Measurements from ENCODE around the gene SIRT4.

The SIRT4 gene

DNA sequence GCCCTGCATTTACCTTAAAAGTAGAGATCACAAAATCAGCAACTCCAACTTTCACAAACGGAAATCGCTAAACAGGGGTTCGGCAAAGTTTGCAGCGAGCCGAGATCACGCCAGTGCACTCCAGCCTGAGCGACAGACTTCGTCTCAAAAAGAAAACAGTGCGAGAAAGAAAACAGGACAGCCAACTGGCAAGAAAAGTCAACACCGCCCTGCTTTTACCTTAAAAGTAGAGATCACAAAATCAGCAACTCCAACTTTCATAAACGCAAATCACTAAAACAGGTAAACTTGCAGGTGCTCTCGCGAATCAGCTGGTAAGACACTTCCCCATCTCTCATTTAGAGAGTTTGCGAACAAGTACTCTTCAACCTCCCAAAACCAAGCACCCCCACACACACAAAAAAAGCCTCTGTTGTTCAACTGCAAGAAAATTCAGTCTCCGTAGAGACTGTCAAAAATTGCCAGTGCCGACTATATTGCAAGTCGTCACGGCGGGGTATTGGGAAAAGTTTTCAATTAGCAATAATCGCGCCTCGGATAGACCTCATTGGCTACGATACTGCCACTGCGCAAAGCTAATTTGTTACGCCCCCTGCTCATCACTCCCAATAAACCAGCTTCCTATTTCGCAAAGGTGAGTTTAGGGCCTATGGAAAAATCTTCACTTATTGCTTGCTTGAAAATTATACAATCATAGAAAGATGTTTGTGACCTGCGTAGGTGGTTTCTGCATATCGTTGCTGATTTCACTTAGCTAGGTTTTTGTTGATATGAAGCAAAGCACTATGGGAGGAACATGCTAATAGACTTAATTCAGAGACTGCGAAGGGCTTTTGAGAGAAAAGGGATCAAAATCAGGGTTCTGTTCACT, 9.2 kb upstream of the SIRT4 start, which contains the start of gene RNU4-1:
Gene RNU4-1 (minus strand): TSS at position 577 of the 871 bp plus-strand sequence.
- CTCF ChIA-PET = interaction anchor here (0.7 to 3.4 kb wide), 5 partner anchors 9 to 1815 kb away, joined by 3 to 27 read pairs (median 8); partner anchors contain the start of gene SIRT4
- no peak; the same call in 1 of the 2 replicates for TF ChIP-seq LEF1 (IDR thresholded peaks at IDR 0.05; ENCODE audit: borderline replicate concordance)
- TF ChIP-seq L3MBTL2 (conservative IDR thresholded peaks at IDR 0.05) = no peak
- peak; percentile 96 for TF ChIP-seq CTBP1 (IDR thresholded peaks at IDR 0.05; ENCODE audit: borderline replicate concordance)
- TF ChIP-seq BHLHE40 (IDR thresholded peaks at IDR 0.05; ENCODE audit: borderline replicate concordance) = 0 out of 2 replicates have a peak, but pooled peaks have one; percentile 32
- peak; percentile 95 for TF ChIP-seq ELF4 (IDR thresholded peaks at IDR 0.05)
- TF ChIP-seq SP1 (IDR thresholded peaks at IDR 0.05) = no peak
- TF ChIP-seq NFRKB (IDR thresholded peaks at IDR 0.05) = peak; percentile 34; the same call in 1 of the 2 replicates
- TF ChIP-seq, protein P1, sequence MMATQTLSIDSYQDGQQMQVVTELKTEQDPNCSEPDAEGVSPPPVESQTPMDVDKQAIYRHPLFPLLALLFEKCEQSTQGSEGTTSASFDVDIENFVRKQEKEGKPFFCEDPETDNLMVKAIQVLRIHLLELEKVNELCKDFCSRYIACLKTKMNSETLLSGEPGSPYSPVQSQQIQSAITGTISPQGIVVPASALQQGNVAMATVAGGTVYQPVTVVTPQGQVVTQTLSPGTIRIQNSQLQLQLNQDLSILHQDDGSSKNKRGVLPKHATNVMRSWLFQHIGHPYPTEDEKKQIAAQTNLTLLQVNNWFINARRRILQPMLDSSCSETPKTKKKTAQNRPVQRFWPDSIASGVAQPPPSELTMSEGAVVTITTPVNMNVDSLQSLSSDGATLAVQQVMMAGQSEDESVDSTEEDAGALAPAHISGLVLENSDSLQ (IDR thresholded peaks at IDR 0.05) = peak; percentile 57
- TF ChIP-seq TARDBP (IDR thresholded peaks at IDR 0.05) = peak; percentile 65; the same call in 1 of the 2 replicates
- peak; percentile 44; the same call in 1 of the 2 replicates for TF ChIP-seq ZNF384 (IDR thresholded peaks at IDR 0.05)
- TF ChIP-seq SUZ12 (IDR thresholded peaks at IDR 0.05) = peak; percentile 74
- TF ChIP-seq FOXM1 (IDR thresholded peaks at IDR 0.05; ENCODE audit: borderline replicate concordance) = no peak
- POLR2A ChIA-PET = interaction anchor here (0.6 to 6.7 kb wide), 36 partner anchors 7 to 349 kb away, joined by 3 to 269 read pairs (median 8); partner anchors contain the start of genes COX6A1, GCN1, PXN and RPLP0
- peak; percentile 30 for DNase-seq (ENCODE audit: extremely low spot score)

DNA sequence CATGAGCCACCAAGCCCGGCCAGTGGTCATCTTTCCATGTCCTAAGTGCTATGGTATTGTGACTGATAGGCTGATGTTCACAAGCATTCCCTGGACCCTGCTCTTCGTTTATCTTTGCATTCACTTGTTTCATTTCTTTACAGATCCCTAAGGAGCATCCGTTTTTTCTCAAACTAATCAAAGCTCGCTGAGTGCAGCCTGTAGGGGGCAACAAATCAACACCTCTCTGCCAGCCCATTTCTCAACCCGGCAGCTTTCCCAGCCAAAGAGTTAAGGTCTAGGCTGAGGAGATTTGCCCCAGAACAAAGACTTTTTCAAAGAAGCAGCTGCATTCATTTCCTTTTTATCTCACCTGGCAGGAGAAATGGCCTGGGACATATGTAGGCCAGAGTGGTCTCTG, 12.1 kb downstream of the SIRT4 start:
- CTCF ChIA-PET = interaction anchor here (1.0 to 1.2 kb wide), 2 partner anchors 9 to 12 kb away, joined by 4 read pairs; partner anchors contain the start of gene SIRT4
- peak; percentile 24 for DNase-seq (ENCODE audit: extremely low spot score)
- POLR2A ChIA-PET = interaction anchor here (5.9 kb wide), 1 partner anchor 23 kb away, joined by 48 read pairs; the partner anchor contains the start of genes RNU4-1 and RNU4-2
- TF ChIP-seq BHLHE40 (IDR thresholded peaks at IDR 0.05; ENCODE audit: borderline replicate concordance) (no peak), CTBP1 (IDR thresholded peaks at IDR 0.05; ENCODE audit: borderline replicate concordance) (no peak), FOXM1 (IDR thresholded peaks at IDR 0.05; ENCODE audit: borderline replicate concordance) (no peak), SP1 (IDR thresholded peaks at IDR 0.05) (no peak), ARNT (IDR thresholded peaks at IDR 0.05) (no peak), ELF4 (IDR thresholded peaks at IDR 0.05) (no peak), L3MBTL2 (conservative IDR thresholded peaks at IDR 0.05) (no peak), ZNF384 (IDR thresholded peaks at IDR 0.05) (no peak), FOXK2 (IDR thresholded peaks at IDR 0.05) (no peak), NFRKB (IDR thresholded peaks at IDR 0.05) (no peak), HDGF (IDR thresholded peaks at IDR 0.05; ENCODE audit: borderline replicate concordance) (no peak), LEF1 (IDR thresholded peaks at IDR 0.05; ENCODE audit: borderline replicate concordance) (no peak), SUZ12 (IDR thresholded peaks at IDR 0.05) (no peak)
- TF ChIP-seq, protein P1 (IDR thresholded peaks at IDR 0.05) = no peak

DNA sequence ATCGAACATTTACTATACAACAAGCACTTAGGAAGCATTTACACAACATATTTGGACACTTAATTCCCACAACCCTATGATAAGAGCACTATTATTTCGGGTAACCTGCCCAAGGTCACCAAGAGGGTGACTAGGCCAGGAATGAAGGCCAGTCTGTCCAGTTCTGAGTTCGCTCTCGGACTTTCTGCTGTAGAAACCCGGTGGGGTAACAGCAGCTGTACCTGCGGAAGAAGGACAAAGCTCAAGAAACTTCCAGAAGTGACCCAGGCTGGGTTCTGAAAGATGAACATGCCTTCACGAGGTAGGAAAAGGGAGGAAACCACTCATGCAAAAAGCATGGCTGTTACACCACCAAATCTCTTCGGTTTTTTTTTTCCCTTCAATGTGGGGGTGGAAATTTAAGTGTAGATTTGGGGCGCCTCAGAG, 14.7 kb downstream of the SIRT4 start:
- DNase-seq (ENCODE audit: extremely low spot score) = no peak
- TF ChIP-seq L3MBTL2 (conservative IDR thresholded peaks at IDR 0.05) = no peak
- TF ChIP-seq BHLHE40 (IDR thresholded peaks at IDR 0.05; ENCODE audit: borderline replicate concordance) = no peak
- TF ChIP-seq CTBP1 (IDR thresholded peaks at IDR 0.05; ENCODE audit: borderline replicate concordance) = no peak
- no peak for TF ChIP-seq HDGF (IDR thresholded peaks at IDR 0.05; ENCODE audit: borderline replicate concordance)
- TF ChIP-seq ZNF384 (IDR thresholded peaks at IDR 0.05) = no peak
- no peak for TF ChIP-seq FOXM1 (IDR thresholded peaks at IDR 0.05; ENCODE audit: borderline replicate concordance)
- TF ChIP-seq ARNT (IDR thresholded peaks at IDR 0.05) = no peak
- POLR2A ChIA-PET = interaction anchor here (1.0 to 5.9 kb wide), 11 partner anchors 10 to 153 kb away, joined by 3 to 48 read pairs (median 5); partner anchors contain the start of genes RNU4-1, RNU4-2, RPLP0 and SIRT4
- CTCF ChIA-PET = interaction anchor here (0.6 to 1.3 kb wide), 3 partner anchors 12 to 735 kb away, joined by 4 to 12 read pairs (median 5); partner anchors contain the start of gene SIRT4

DNA sequence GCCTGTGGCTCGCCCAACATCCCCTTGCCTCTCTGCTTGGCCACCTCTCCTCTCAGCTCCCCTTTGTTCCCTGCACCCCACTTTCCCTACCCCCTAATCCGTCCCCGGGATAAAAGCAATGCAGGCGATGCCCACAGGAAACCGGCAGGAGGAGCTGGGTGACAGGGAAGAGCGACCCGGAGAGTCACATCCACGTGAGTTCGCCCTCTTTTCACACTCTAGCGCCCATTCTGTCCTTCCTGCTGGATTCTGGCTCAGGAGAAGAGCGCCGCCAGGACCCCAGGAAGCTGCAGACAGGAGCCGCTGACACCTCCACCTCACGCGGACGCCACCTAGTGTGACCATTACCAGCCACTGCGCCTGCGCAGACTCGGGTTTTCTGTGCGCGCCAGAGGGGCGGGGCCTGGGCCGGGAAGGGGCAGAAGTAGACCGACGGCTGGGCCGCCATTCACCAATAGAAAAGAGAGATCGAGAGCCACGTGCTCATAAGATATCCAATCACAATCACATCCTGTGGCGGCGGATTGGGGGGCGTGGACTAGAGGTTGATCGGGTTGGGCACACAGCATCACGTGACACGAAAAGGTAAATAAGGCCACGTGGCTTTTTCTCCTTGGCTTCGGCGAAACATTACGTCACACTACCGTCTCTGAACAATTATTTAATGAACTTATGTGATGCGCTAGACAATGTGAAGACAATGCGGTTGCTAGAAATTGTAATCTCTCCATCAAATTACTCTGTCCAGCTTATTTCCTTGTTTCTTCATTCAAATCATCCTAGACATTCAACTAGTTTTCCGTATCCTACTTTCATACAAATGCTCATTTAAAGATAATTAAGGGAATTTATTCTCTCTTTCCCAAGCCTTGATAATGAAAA, 15.3 kb downstream of the SIRT4 start:
- POLR2A ChIA-PET = interaction anchor here (0.7 to 5.9 kb wide), 13 partner anchors 11 to 264 kb away, joined by 3 to 48 read pairs (median 5); partner anchors contain the start of genes COX6A1, POP5, RNU4-1 and RNU4-2
- DNase-seq (ENCODE audit: extremely low spot score) = peak; percentile 98
- CTCF ChIA-PET = interaction anchor here (0.6 to 1.3 kb wide), 3 partner anchors 13 to 50 kb away, joined by 3 to 12 read pairs (median 5); partner anchors contain the start of gene SIRT4
- TF ChIP-seq ELF4 (IDR thresholded peaks at IDR 0.05) = peak; percentile 41; the same call in 1 of the 2 replicates
- no peak for TF ChIP-seq FOXM1 (IDR thresholded peaks at IDR 0.05; ENCODE audit: borderline replicate concordance)
- peak; percentile 99 for TF ChIP-seq FOXK2 (IDR thresholded peaks at IDR 0.05)
- TF ChIP-seq LEF1 (IDR thresholded peaks at IDR 0.05; ENCODE audit: borderline replicate concordance) = no peak
- TF ChIP-seq SUZ12 (IDR thresholded peaks at IDR 0.05) = no peak
- TF ChIP-seq HDGF (IDR thresholded peaks at IDR 0.05; ENCODE audit: borderline replicate concordance) = no peak
- TF ChIP-seq CTBP1 (IDR thresholded peaks at IDR 0.05; ENCODE audit: borderline replicate concordance) = no peak; the same call in 1 of the 2 replicates
- TF ChIP-seq BHLHE40 (IDR thresholded peaks at IDR 0.05; ENCODE audit: borderline replicate concordance) = no peak
- TF ChIP-seq TARDBP (IDR thresholded peaks at IDR 0.05) = no peak
- TF ChIP-seq ZNF384 (IDR thresholded peaks at IDR 0.05) = peak; percentile 21; the same call in 1 of the 2 replicates
- TF ChIP-seq L3MBTL2 (conservative IDR thresholded peaks at IDR 0.05) = peak; percentile 98
- TF ChIP-seq SP1 (IDR thresholded peaks at IDR 0.05) = no peak
- no peak for TF ChIP-seq ARNT (IDR thresholded peaks at IDR 0.05)
- TF ChIP-seq FOXA1 (IDR thresholded peaks at IDR 0.05) = peak; percentile 71
- TF ChIP-seq, protein P1 (IDR thresholded peaks at IDR 0.05) = peak; percentile 47; the same call in 1 of the 2 replicates
- no peak for TF ChIP-seq NFRKB (IDR thresholded peaks at IDR 0.05)

All from HEK293T (cell line).